ENCODE results near the gene LCA5. TPM values are rescaled to one million over a fixed set of nuclear protein-coding genes. Genes with fewer than 3 reads are reported as not detected.

Gene LCA5
- total RNA-seq, 1 experiment from 2014 or later = 18.3 TPM

GRCh38 chr6:79465381-79465780 lies 71.8 kb downstream of the LCA5 start:
- no peak for TF ChIP-seq CTCF (IDR thresholded peaks at IDR 0.05; ENCODE audit: unreplicated experiment)
- Mint-ChIP-seq H3K4me1 (ENCODE audit: low read depth, unreplicated experiment) (peaks cover 83% of the 10 kb centered on the region), H3K36me3 (ENCODE audit: insufficient read depth, unreplicated experiment) (peaks cover 5% of the 10 kb centered on the region), H3K9me3 (ENCODE audit: low read depth, unreplicated experiment) (peaks cover 5% of the 10 kb centered on the region), H3K4me3 (ENCODE audit: low read depth, unreplicated experiment) (peak overlapping the region; percentile 55), H3K27ac (ENCODE audit: unreplicated experiment) (peak overlapping the region; percentile 71), H3K27me3 (ENCODE audit: unreplicated experiment) (no peaks in the 10 kb centered on the region)
- DNase-seq = no peak
- BruUV-seq (replicated peaks) = no TSS peak
- CTCF ChIA-PET = interaction anchor here (0.5 to 2.2 kb wide), 3 partner anchors 30 to 248 kb away, joined by 3 to 7 read pairs (median 3); no protein-coding TSS in a partner anchor
- intact Hi-C loops (cut with micrococcal nuclease; ENCODE audit: unreplicated experiment) = loop anchor here (1.0 to 10.0 kb wide), 7 partner anchors 35 to 603 kb away; no protein-coding TSS in a partner anchor

- Mint-ChIP-seq H3K9me3 (ENCODE audit: low read depth, unreplicated experiment) (peaks cover 9% of the 10 kb centered on the region), H3K36me3 (ENCODE audit: insufficient read depth, unreplicated experiment) (peaks cover 5% of the 10 kb centered on the region), H3K4me1 (ENCODE audit: low read depth, unreplicated experiment) (peaks cover 72% of the 10 kb centered on the region), H3K27me3 (ENCODE audit: unreplicated experiment) (no peaks in the 10 kb centered on the region), H3K27ac (ENCODE audit: unreplicated experiment) (peak overlapping the region; percentile 84), H3K4me3 (ENCODE audit: low read depth, unreplicated experiment) (peak overlapping the region; percentile 48)
- no peak for TF ChIP-seq CTCF (IDR thresholded peaks at IDR 0.05; ENCODE audit: unreplicated experiment)
- BruUV-seq (replicated peaks) = no TSS peak
- intact Hi-C loops (cut with micrococcal nuclease; ENCODE audit: unreplicated experiment) = loop anchor here (2.0 to 10.0 kb wide), 4 partner anchors 33 to 263 kb away; no protein-coding TSS in a partner anchor
- CTCF ChIA-PET = interaction anchor here (1.2 to 2.2 kb wide), 2 partner anchors 32 to 240 kb away, joined by 3 to 7 read pairs; no protein-coding TSS in a partner anchor
- peak; percentile 64 for DNase-seq
These were observed 73.6 kb downstream of the LCA5 start for GRCh38 chr6:79463621-79464050.

GRCh38 chr6:79461205-79461604 lies 76.0 kb downstream of the LCA5 start:
- TF ChIP-seq CTCF (IDR thresholded peaks at IDR 0.05; ENCODE audit: unreplicated experiment) = no peak
- H3K27me3 Mint-ChIP-seq (ENCODE audit: unreplicated experiment) = no peaks in the 10 kb centered on the region
- CTCF ChIA-PET = interaction anchor here (0.6 kb wide), 1 partner anchor 171 kb away, joined by 5 read pairs; no protein-coding TSS in a partner anchor
- peak overlapping the region; percentile 93 for H3K27ac Mint-ChIP-seq (ENCODE audit: unreplicated experiment)
- no peak overlapping the region for H3K4me3 Mint-ChIP-seq (ENCODE audit: low read depth, unreplicated experiment)
- BruUV-seq (replicated peaks) = no TSS peak
- H3K4me1 Mint-ChIP-seq (ENCODE audit: low read depth, unreplicated experiment) = peaks cover 48% of the 10 kb centered on the region
- H3K36me3 Mint-ChIP-seq (ENCODE audit: insufficient read depth, unreplicated experiment) = peaks cover 5% of the 10 kb centered on the region
- peaks cover 9% of the 10 kb centered on the region for H3K9me3 Mint-ChIP-seq (ENCODE audit: low read depth, unreplicated experiment)
- DNase-seq = peak; percentile 20
- intact Hi-C loops (cut with micrococcal nuclease; ENCODE audit: unreplicated experiment) = loop anchor here (10.0 kb wide), 1 partner anchor 86 kb away; no protein-coding TSS in a partner anchor

- Mint-ChIP-seq H3K9me3 (ENCODE audit: low read depth, unreplicated experiment) (peaks cover 4% of the 10 kb centered on the region), H3K27me3 (ENCODE audit: unreplicated experiment) (no peaks in the 10 kb centered on the region), H3K36me3 (ENCODE audit: insufficient read depth, unreplicated experiment) (no peaks in the 10 kb centered on the region), H3K4me3 (ENCODE audit: low read depth, unreplicated experiment) (no peak overlapping the region), H3K4me1 (ENCODE audit: low read depth, unreplicated experiment) (peaks cover 15% of the 10 kb centered on the region), H3K27ac (ENCODE audit: unreplicated experiment) (no peak overlapping the region)
- no peak for TF ChIP-seq CTCF (IDR thresholded peaks at IDR 0.05; ENCODE audit: unreplicated experiment)
- intact Hi-C loops (cut with micrococcal nuclease; ENCODE audit: unreplicated experiment) = no loop called here
- BruUV-seq (replicated peaks) = no TSS peak
- CTCF ChIA-PET = interaction anchor here (0.9 kb wide), 1 partner anchor 23 kb away, joined by 3 read pairs; no protein-coding TSS in a partner anchor
- DNase-seq = no peak
These were observed 81.8 kb downstream of the LCA5 start for GRCh38 chr6:79455446-79455845.

Data from Calu3 (cell line).